Mucosa of descending colon (tissue), 3 donors: ENCODE results near the gene DDX46. TPM values are rescaled to one million over a fixed set of nuclear protein-coding genes. Genes with fewer than 3 reads are reported as not detected.
"Not testable (repeated sequence)": the region's sequence is repeated elsewhere in the genome, so short reads cannot be mapped to it uniquely, and the experiment has no call there.

Source experiments
- ATAC-seq: fragments of 200-7000 bp; cut with Tn5 transposase; one replicate; pipeline ENCODE4 v1.9.1; 2020; ENCODE audit warnings: mild to moderate bottlenecking, moderate library complexity
- DNase-seq, 3 donors: peaks; one replicate each; pipeline ENCODE4 v3.0.0-alpha.2; 2020
- H3K36me3 ChIP-seq: fragments of 200-600 bp; one replicate; pipeline ENCODE4 v1.8.0; 2021; ENCODE audit warnings: low read depth, mild to moderate bottlenecking
- H3K4me1 ChIP-seq: fragments of 200-600 bp; one replicate; pipeline ENCODE4 v1.8.0; 2021; ENCODE audit warnings: low read depth, mild to moderate bottlenecking
- H3K4me3 ChIP-seq: fragments of 200-600 bp; one replicate; pipeline ENCODE4 v1.8.0; 2021; ENCODE audit warnings: mild to moderate bottlenecking
- H3K9me3 ChIP-seq: fragments of 200-600 bp; one replicate; pipeline ENCODE4 v1.8.0; 2021; ENCODE audit warnings: mild to moderate bottlenecking
- intact Hi-C, 2 donors: fragments of 100-400 bp; cut with DNase I in 1 of 2; cut with micrococcal nuclease in 1 of 2; formaldehyde crosslinking; loops; one replicate each; pipeline versions ENCODE4 v1.11.0 to v1.11.1; 2022; cut with DNase I, micrococcal nuclease
- total RNA-seq, 3 donors: library from RNA; stranded (reverse); fragmentation: NEBNext Ultra II Directional in 2 of 3; extraction: Animal tissue kit (Norgen Biotek cat#: 25700) in 2 of 3; gene quantifications; one replicate each; pipeline versions ENCODE4 v1.2.1 to v1.2.4, GENCODE V29; 2021 to 2023
- TF ChIP-seq, protein P1 (sequence below): fragments of 200-600 bp; IDR thresholded peaks from one replicate; pipeline ENCODE4 v1.8.0; 2022; ENCODE audit warnings: antibody characterized with exemption, mild to moderate bottlenecking
- donor health status: DM: no; HTN: no; CAD: no; lungs with moderate emphysema.
- donor health status: DM: no; HTN: no; CAD: no.
- donor health status: DM: no; HTN: yes; CAD: no.

DDX46 gene
- total RNA-seq, 3 donors from 2014 or later: 40.2 to 53.2 (median 45.9) TPM

DNA sequence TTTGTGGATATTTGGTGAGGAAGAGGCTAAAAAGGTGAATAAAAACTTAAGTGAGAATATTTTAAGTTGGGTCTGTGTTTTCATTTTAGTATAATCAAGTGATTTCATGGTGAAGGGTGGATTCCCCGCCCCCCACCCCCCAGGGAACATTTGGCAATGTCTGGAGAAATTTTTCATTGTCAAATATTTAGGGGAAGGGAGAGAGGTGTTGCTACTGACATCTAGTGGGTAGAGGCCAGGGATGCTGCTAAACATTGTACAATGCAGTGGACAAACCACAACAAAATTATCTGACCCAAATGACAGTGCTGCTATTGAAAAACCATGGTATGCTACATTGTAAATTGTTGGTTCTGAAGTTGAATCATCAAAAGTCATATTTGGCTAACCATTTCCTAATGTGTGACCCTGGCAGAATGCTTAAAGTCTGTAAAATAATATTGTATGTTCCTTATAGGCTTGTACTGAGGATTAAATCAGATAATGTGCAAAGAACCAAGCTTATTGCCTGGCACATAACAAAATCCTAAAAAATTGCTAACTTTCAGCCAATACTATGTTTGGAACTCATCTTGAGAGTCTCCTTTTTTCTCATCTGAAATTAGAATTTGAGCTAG lies 92.8 kb downstream of the DDX46 start:
- DNase-seq (no peak), ATAC-seq (no peak)
- intact Hi-C loops: no loop called here

DNA sequence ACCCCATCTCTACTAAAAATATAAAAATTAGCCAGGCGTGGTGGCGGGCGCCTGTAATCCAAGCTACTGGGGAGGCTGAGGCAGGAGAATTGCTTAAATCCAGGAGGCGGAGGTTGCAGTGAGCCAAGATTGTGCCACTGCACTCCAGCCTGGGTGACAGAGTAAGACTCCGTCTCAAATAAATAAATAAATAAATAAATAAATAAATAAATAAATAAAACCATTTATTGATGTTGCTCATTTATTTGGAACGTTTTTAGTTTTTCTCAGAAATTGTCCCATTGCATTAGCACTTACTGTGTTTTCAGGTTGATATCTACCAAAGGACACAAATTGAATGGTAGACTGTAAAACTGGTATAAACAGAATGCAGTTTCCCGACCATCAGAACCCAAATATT lies 97.9 kb downstream of the DDX46 start:
- H3K9me3 ChIP-seq, intact Hi-C loops, DNase-seq, H3K4me1 ChIP-seq, H3K36me3 ChIP-seq, H3K4me3 ChIP-seq, ATAC-seq: not testable (repeated sequence)

More for the DNA sequence above, 92.8 kb downstream of the DDX46 start:
- TF ChIP-seq, protein P1, sequence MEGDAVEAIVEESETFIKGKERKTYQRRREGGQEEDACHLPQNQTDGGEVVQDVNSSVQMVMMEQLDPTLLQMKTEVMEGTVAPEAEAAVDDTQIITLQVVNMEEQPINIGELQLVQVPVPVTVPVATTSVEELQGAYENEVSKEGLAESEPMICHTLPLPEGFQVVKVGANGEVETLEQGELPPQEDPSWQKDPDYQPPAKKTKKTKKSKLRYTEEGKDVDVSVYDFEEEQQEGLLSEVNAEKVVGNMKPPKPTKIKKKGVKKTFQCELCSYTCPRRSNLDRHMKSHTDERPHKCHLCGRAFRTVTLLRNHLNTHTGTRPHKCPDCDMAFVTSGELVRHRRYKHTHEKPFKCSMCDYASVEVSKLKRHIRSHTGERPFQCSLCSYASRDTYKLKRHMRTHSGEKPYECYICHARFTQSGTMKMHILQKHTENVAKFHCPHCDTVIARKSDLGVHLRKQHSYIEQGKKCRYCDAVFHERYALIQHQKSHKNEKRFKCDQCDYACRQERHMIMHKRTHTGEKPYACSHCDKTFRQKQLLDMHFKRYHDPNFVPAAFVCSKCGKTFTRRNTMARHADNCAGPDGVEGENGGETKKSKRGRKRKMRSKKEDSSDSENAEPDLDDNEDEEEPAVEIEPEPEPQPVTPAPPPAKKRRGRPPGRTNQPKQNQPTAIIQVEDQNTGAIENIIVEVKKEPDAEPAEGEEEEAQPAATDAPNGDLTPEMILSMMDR: no peak
- no peak overlapping the region for H3K4me3 ChIP-seq
- no peaks in the 10 kb centered on the region for H3K36me3 ChIP-seq
- no peaks in the 10 kb centered on the region for H3K9me3 ChIP-seq
- H3K4me1 ChIP-seq: peaks cover 20% of the 10 kb centered on the region

DNA sequence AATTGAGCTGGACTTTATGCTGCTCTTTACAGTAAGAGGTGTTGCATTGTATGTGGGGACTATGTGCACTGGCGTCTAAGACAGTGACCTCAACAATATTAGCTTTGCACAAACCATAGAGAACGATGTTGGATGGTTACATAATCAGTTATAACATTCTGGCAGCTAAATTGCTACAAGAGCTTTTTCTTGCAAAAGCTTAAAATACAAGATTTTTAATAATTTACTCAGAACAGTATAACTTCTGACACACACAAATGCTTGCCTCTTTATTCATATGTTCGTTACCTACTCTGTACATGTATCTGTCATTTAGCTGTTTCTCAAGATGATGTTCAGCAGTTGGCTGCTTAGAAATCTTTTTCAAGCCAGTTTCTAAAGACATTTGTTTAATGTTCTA lies 98.8 kb downstream of the DDX46 start:
- ATAC-seq: no peak
- Histone ChIP-seq H3K4me3 (no peak overlapping the region), H3K9me3 (no peaks in the 10 kb centered on the region), H3K36me3 (no peaks in the 10 kb centered on the region), H3K4me1 (peaks cover 5% of the 10 kb centered on the region)
- intact Hi-C loops: no loop called here
- no peak for DNase-seq
- TF ChIP-seq, protein P1: no peak

DNA sequence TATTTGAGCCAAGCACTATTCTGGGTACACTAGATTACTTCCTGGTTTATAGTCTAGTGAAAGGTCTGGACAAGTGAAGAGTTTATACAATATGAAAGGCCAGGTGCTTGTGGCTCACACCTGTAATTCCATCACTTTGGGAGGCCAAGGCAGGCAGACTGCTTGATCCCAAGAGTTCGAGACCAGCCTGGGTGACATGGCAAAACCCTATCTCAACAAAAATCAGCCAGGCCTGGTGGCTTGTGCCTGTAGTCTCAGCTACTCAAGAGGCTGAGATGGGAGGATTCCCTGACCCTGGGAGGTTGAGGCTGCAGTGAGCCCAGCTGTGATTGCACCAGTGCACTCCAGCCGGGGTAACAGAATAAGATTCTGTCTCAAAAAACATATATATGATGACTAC lies 106.1 kb downstream of the DDX46 start:
- peak; percentile 35 for ATAC-seq
- TF ChIP-seq, protein P1: no peak
- H3K4me1 ChIP-seq: no peaks in the 10 kb centered on the region
- no peak for DNase-seq
- intact Hi-C loops: no loop called here
- H3K9me3 ChIP-seq: no peaks in the 10 kb centered on the region
- no peaks in the 10 kb centered on the region for H3K36me3 ChIP-seq
- H3K4me3 ChIP-seq: no peak overlapping the region

DNA sequence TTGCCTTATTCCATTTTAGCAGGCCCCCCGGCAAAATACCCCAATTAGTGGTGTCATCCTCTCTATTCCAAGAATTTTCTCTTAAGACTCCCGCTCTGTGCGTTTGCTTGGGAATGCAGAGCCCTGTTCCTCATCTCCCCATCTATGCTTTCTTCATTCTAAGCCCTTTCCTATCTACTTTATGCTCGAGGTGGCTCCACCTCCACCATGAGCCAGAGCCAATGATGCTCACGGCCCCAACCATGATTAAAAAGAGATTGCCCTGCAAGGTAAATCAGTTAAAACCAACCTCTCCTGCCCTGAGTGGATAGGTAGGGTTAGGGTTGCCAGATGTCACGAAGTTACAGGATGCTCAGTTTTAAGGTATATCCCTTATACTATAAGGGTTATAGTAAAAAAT lies 114.9 kb downstream of the DDX46 start:
- no peak for ATAC-seq
- peaks cover 10% of the 10 kb centered on the region for H3K4me1 ChIP-seq
- no peak for DNase-seq
- H3K9me3 ChIP-seq: no peaks in the 10 kb centered on the region
- no peaks in the 10 kb centered on the region for H3K36me3 ChIP-seq
- TF ChIP-seq, protein P1: no peak
- intact Hi-C loops: no loop called here
- no peak overlapping the region for H3K4me3 ChIP-seq

DNA sequence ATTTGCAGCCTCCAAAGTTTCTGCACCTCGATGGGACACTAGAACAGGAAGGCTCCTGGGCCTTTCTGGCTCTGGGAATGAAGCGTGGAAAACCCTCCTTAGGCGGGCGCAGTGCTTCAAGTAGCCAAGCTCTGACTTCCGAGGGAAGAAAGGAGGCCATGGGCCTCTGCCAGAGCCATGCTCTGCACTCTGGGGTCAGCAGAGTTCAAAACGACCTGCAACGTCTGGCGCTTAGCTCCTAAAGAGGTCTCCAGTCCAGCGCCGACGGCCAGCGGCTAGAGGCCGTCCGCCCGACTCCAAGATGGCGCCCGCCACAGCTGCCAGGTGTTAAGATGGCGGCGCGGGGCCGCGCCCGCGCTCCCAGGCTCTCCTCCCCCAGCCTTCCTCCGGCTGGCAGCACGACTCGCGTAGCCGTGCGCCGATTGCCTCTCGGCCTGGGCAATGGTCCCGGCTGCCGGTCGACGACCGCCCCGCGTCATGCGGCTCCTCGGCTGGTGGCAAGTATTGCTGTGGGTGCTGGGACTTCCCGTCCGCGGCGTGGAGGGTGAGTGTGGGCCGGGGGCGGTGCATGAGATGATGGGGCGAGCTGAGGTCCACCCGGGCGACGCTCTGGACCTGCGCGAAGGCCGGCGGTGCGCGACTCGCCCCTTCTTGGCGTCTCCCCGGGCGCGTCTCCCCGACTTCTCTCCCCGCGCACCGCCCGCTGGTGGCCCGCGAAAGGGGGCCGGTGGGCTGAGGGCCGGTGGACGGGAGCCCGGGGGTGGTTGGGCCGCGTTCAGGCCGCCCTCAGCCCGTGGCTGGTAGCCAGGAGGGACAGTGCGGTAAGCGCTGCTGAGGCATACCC lies 115.6 kb downstream of the DDX46 start, which contains the start of gene TXNDC15:
Gene TXNDC15, plus strand, starts transcription at position 385 of the 844 bp plus-strand sequence. Its CDS starts 57 bp downstream, at position 442.
- H3K36me3 ChIP-seq: no peaks in the 10 kb centered on the region
- H3K4me1 ChIP-seq: peaks cover 13% of the 10 kb centered on the region
- ATAC-seq: peak; percentile 98
- no peaks in the 10 kb centered on the region for H3K9me3 ChIP-seq
- H3K4me3 ChIP-seq: peak within 1 kb of the TSS; percentile 94
- DNase-seq: peak; percentile 90 to 92 (median 91)
- TF ChIP-seq, protein P1: no peak
- intact Hi-C loops: no loop called here
